Mammary microvascular endothelial cell (primary cell): ENCODE data around the gene COX7A2L. TPM values are rescaled to one million over a fixed set of nuclear protein-coding genes. Genes with fewer than 3 reads are reported as not detected.

Experiments used
- total RNA-seq: library from RNA; depleted of rRNA; stranded (reverse); fragments of >200 nt; gene quantifications from 2 replicates; pipeline ENCODE4 v1.2.3, GENCODE V29; 2015

Gene COX7A2L
- total RNA-seq = 169 and 190 TPM in 2 replicates

GRCh38 chr2:42360890-42361727 is at the start of gene COX7A2L:
TSS of gene COX7A2L (minus strand) at chr2:42361217. CDS start at chr2:42361161, 56 bp downstream.

Other genes with a start within 250 kb of the COX7A2L start
- gene EML4, start 191.9 kb downstream of the COX7A2L start, total RNA-seq = 16.2 and 18.9 TPM in 2 replicates
- not detected in 2 replicates for gene KCNG3, start 132.8 kb upstream of the COX7A2L start, total RNA-seq
- gene MTA3, start 207.4 kb upstream of the COX7A2L start, total RNA-seq = 13.0 and 14.9 TPM in 2 replicates